ENCODE measurements around the gene TTC24.

DNA sequence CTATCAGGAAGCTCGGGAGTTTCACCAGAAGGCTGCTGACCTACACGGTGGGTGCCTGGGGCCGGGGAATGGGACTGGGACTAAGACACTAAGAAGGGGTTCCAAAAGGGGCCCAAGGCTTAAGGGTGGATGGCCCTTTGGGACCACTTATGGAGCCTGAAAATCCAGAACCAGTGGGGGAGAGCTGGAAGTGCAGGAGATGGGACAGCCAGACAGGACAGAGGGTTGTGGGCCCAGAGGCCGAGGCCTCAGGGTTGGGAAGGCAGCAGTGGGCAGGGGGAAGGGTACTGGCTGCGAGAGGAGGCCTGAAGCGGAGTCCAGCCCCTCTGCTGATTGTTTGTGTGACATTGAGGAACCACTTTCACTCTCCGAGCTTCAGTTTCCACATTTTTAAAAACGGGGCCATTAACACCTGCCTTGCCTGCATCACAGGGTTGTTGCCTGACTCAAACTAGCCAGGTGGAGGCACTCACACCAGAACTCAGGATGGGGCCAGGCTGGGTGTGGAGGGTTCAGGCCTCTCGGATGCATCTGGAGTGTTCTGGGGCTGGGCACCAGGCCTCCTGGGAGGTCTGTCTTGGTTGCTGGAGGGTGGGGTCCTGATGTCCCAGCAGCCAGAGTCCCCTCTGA is 3.0 kb downstream of the TTC24 start:
- TF ChIP-seq, protein P1, sequence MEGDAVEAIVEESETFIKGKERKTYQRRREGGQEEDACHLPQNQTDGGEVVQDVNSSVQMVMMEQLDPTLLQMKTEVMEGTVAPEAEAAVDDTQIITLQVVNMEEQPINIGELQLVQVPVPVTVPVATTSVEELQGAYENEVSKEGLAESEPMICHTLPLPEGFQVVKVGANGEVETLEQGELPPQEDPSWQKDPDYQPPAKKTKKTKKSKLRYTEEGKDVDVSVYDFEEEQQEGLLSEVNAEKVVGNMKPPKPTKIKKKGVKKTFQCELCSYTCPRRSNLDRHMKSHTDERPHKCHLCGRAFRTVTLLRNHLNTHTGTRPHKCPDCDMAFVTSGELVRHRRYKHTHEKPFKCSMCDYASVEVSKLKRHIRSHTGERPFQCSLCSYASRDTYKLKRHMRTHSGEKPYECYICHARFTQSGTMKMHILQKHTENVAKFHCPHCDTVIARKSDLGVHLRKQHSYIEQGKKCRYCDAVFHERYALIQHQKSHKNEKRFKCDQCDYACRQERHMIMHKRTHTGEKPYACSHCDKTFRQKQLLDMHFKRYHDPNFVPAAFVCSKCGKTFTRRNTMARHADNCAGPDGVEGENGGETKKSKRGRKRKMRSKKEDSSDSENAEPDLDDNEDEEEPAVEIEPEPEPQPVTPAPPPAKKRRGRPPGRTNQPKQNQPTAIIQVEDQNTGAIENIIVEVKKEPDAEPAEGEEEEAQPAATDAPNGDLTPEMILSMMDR (IDR thresholded peaks at IDR 0.05), result no peak
- TF ChIP-seq POLR2A (IDR thresholded peaks at IDR 0.05) (no peak), POLR2AphosphoS5 (IDR thresholded peaks at IDR 0.05) (no peak)
